Neutrophil (primary cell): ENCODE results near the gene CSNK2A3.

Source experiments
- H3K27ac ChIP-seq: fragments of 200-600 bp; sonication (generic); 2 replicates; pipeline ENCODE4 v1.5.1; 2016; ENCODE audit warnings: mild to moderate bottlenecking, moderate library complexity
- H3K27me3 ChIP-seq: fragments of 200-600 bp; sonication (generic); 2 replicates; pipeline ENCODE4 v1.6.0; 2016; ENCODE audit warnings: mild to moderate bottlenecking
- H3K36me3 ChIP-seq: fragments of 200-600 bp; sonication (generic); 2 replicates; pipeline ENCODE4 v1.5.1; 2017
- H3K4me1 ChIP-seq, 2 experiments: fragments of 200-600 bp in 1 of 2; sonication (generic) in 1 of 2; 1 replicate in 1 of 2; 2 replicates in 1 of 2; pipeline versions ENCODE4 v1.5.1 to v1.6.1; 2013 to 2016; ENCODE audit warnings: low read depth in 1 of 2, low read length in 1 of 2, mild to moderate bottlenecking in 1 of 2, moderate library complexity in 1 of 2; ENCODE audit not compliant: control insufficient read depth in 1 of 2, insufficient read depth in 1 of 2
- H3K4me3 ChIP-seq, 2 experiments: fragments of 200-600 bp in 1 of 2; sonication (generic) in 1 of 2; 1 replicate in 1 of 2; 2 replicates in 1 of 2; pipeline ENCODE4 v1.5.1; 2013 to 2016; ENCODE audit warnings: low read depth in 1 of 2, low read length in 1 of 2, mild to moderate bottlenecking in 1 of 2, moderate library complexity in 1 of 2
- H3K9me3 ChIP-seq: fragments of 200-600 bp; sonication (generic); 2 replicates; pipeline ENCODE4 v1.5.1; 2016
- CTCF ChIP-seq: fragments of 200-600 bp; sonication (generic); IDR thresholded peaks from 2 replicates; pipeline ENCODE4 v1.5.1; 2016; ENCODE audit warnings: antibody characterized with exemption

Gene CSNK2A3

GRCh38 chr11:11379661-11380060, 26.6 kb upstream of the CSNK2A3 start:
- Histone ChIP-seq H3K4me3 (no peak overlapping the region), H3K4me1 (no peaks in the 10 kb centered on the region), H3K27me3 (peaks cover 4% of the 10 kb centered on the region), H3K27ac (no peak overlapping the region), H3K9me3 (no peaks in the 10 kb centered on the region), H3K36me3 (no peaks in the 10 kb centered on the region)
- no peak for TF ChIP-seq CTCF

DNA sequence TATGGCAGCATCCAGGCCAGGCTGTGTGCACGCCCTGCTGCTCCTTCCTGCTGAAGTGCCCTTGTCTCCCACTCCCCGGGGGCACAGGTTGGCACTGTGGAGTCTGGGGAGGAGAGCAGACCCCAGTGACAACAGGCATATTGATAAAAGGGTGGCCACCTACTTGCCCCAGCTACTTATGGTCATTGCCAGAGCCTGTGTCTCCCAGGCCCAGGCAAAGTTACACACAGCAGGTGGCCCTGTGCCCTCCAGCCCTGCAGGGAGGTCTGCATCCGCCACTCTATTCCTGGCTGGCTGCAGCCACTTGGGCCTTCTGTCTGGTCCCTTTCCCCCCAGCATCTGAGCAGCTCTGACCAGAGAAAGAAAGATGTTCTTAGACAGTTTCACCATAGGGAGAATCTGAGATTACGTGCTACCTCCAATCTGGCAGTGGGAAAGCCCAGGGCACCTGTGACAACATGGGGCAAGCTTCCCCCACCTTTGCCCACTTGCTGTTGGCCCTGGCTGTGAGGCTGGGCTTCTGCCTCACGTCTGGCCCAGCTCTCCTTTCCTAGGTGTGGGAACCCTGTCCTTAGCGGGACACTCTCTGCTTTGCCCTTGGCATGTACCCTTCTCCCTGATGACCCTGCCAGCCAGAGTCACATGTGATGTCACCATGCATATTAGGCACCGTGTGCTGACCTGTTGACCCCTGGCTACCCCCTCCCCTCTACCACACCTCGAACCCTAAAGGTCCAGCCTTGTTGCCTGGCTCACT, 25.3 kb upstream of the CSNK2A3 start:
- no peak for TF ChIP-seq CTCF

DNA sequence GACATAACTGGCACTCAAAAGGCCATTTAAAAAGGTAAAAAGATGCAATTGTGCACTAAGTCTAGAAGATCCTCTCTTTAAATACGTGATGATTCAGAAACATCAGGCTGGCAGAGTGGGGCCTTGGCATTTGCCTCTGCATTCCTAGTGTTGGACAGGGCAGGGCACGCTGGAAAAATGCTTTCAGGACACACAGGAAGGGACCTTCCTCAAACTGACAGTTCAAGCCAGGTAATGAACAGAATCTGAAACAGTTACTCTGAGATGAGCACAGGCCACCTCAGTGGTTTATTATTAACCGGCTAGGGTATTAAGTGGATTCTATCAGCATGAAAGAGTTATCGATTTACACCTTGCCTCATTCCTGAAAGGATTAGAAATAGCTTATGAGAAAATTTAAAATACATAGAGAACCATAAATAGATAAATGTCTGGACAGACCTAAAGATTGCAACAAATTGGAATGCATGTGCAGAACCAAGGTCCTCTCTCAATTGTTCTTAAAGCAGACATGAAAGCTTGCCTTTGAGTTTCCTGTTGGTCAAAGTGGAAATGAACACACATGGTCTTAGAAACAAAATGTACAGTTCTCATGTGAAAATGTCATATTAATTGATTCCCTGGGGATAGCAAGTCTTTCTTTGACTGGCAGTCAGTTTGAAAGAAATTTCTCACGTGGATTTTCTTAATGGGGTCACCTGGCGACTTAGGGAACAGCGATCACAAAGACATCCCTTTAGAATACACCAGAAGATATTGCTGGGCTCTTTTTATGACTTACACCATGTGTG, 21.5 kb upstream of the CSNK2A3 start:
- Histone ChIP-seq H3K36me3 (no peaks in the 10 kb centered on the region), H3K9me3 (no peaks in the 10 kb centered on the region), H3K4me1 (no peaks in the 10 kb centered on the region), H3K4me3 (no peak overlapping the region), H3K27ac (no peak overlapping the region), H3K27me3 (peaks cover 7% of the 10 kb centered on the region)
- no peak for TF ChIP-seq CTCF

More for the DNA sequence above, 25.3 kb upstream of the CSNK2A3 start:
- Histone ChIP-seq H3K4me1 (no peaks in the 10 kb centered on the region), H3K4me3 (no peak overlapping the region), H3K27me3 (peaks cover 11% of the 10 kb centered on the region), H3K36me3 (no peaks in the 10 kb centered on the region), H3K27ac (no peak overlapping the region), H3K9me3 (no peaks in the 10 kb centered on the region)

DNA sequence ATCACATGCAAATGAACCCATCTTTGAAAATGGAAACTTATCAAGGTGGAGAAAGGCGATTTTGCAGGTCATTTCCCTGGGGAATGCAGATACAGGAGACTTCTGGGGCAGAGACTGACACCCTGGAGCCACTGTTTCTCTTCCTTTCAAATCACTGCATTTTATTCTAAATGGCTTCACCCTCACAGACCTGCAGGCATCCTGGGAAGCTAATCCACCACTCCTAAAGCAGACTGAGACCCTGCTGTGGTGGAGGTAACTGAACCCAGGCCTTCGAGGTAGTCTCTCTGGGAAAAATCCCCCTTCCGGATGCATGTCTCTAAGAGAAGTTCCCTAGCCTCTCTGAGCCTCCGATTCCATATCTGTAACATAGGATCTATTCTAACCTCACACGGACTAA, 20.9 kb upstream of the CSNK2A3 start:
- Histone ChIP-seq H3K4me3 (no peak overlapping the region), H3K9me3 (no peaks in the 10 kb centered on the region), H3K27ac (no peak overlapping the region), H3K27me3 (peaks cover 7% of the 10 kb centered on the region), H3K36me3 (no peaks in the 10 kb centered on the region), H3K4me1 (no peaks in the 10 kb centered on the region)
- no peak for TF ChIP-seq CTCF

DNA sequence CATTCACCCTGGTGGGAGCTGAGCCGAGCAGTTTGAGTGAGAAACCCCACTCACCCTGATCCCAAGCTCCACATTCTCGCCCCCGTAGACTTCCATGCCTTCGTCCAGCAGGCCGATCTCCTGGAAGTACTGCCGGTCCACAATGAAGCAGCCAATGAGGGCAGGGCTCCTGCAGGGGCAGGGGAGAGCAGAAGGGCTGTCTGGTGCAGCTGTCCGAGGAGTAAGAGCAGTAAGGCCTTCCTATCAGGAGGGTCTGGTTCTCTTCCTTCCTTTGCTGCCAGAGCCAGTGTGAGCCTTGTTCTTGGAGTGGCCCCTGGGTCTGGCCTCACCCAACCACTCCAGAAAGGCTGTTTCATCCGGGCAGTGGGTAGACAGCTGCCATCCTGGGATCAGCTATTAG, 19.4 kb upstream of the CSNK2A3 start:
- Histone ChIP-seq H3K4me3 (no peak overlapping the region), H3K27me3 (peaks cover 7% of the 10 kb centered on the region), H3K36me3 (no peaks in the 10 kb centered on the region), H3K27ac (no peak overlapping the region), H3K4me1 (no peaks in the 10 kb centered on the region), H3K9me3 (no peaks in the 10 kb centered on the region)
- TF ChIP-seq CTCF: no peak
